ENCODE data around the gene FADS2.

DNA sequence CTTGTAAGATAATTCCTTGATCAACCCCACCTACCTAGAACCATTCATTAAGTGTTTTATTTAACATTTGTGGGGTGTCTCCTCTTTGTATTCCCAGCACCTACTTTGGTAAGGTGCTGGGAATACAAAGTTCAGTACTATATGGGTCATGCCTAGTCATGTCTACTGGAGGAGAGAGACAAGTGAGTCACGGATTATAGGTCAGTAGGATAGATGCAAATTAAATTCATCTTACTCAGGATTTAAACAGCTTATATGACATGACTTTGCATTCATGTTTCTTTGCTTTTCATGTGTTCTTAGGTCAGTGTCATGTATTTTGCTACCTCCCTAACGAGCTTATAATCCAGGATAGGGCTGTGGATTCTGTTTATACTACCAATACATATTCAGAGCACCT lies 7.9 kb upstream of the FADS2 start:
- TF ChIP-seq, protein P1, sequence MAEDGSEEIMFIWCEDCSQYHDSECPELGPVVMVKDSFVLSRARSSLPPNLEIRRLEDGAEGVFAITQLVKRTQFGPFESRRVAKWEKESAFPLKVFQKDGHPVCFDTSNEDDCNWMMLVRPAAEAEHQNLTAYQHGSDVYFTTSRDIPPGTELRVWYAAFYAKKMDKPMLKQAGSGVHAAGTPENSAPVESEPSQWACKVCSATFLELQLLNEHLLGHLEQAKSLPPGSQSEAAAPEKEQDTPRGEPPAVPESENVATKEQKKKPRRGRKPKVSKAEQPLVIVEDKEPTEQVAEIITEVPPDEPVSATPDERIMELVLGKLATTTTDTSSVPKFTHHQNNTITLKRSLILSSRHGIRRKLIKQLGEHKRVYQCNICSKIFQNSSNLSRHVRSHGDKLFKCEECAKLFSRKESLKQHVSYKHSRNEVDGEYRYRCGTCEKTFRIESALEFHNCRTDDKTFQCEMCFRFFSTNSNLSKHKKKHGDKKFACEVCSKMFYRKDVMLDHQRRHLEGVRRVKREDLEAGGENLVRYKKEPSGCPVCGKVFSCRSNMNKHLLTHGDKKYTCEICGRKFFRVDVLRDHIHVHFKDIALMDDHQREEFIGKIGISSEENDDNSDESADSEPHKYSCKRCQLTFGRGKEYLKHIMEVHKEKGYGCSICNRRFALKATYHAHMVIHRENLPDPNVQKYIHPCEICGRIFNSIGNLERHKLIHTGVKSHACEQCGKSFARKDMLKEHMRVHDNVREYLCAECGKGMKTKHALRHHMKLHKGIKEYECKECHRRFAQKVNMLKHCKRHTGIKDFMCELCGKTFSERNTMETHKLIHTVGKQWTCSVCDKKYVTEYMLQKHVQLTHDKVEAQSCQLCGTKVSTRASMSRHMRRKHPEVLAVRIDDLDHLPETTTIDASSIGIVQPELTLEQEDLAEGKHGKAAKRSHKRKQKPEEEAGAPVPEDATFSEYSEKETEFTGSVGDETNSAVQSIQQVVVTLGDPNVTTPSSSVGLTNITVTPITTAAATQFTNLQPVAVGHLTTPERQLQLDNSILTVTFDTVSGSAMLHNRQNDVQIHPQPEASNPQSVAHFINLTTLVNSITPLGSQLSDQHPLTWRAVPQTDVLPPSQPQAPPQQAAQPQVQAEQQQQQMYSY (CRISPR knock-in tag; IDR thresholded peaks at IDR 0.05) = no peak
- no peak for TF ChIP-seq ZNF138 (CRISPR knock-in tag; conservative IDR thresholded peaks at IDR 0.05)
- TF ChIP-seq, protein P2, sequence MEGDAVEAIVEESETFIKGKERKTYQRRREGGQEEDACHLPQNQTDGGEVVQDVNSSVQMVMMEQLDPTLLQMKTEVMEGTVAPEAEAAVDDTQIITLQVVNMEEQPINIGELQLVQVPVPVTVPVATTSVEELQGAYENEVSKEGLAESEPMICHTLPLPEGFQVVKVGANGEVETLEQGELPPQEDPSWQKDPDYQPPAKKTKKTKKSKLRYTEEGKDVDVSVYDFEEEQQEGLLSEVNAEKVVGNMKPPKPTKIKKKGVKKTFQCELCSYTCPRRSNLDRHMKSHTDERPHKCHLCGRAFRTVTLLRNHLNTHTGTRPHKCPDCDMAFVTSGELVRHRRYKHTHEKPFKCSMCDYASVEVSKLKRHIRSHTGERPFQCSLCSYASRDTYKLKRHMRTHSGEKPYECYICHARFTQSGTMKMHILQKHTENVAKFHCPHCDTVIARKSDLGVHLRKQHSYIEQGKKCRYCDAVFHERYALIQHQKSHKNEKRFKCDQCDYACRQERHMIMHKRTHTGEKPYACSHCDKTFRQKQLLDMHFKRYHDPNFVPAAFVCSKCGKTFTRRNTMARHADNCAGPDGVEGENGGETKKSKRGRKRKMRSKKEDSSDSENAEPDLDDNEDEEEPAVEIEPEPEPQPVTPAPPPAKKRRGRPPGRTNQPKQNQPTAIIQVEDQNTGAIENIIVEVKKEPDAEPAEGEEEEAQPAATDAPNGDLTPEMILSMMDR (IDR thresholded peaks at IDR 0.05) = no peak
- TF ChIP-seq, protein P3, sequence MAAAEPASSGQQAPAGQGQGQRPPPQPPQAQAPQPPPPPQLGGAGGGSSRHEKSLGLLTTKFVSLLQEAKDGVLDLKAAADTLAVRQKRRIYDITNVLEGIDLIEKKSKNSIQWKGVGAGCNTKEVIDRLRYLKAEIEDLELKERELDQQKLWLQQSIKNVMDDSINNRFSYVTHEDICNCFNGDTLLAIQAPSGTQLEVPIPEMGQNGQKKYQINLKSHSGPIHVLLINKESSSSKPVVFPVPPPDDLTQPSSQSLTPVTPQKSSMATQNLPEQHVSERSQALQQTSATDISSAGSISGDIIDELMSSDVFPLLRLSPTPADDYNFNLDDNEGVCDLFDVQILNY (CRISPR knock-in tag; IDR thresholded peaks at IDR 0.05) = no peak

Data from WTC11 (cell line).